Parathyroid adenoma (tissue), 2 donors: Measurements from ENCODE around the gene ADCY6.

ENCODE experiments used
- H2AFZ ChIP-seq: fragments of 300-600 bp; sonication (generic); one replicate; pipeline ENCODE4 v1.7.0; 2017; ENCODE audit warnings: antibody characterized with exemption, mild to moderate bottlenecking
- H3K27ac ChIP-seq: fragments of 300-600 bp; sonication (generic); one replicate; pipeline ENCODE4 v1.7.0; 2017
- H3K27me3 ChIP-seq: fragments of 300-600 bp; sonication (generic); one replicate; pipeline ENCODE4 v1.7.0; 2017; ENCODE audit warnings: low read length; ENCODE audit not compliant: control insufficient read depth, insufficient read depth
- H3K36me3 ChIP-seq: fragments of 300-600 bp; sonication (generic); one replicate; pipeline ENCODE4 v1.7.0; 2017; ENCODE audit warnings: low read length; ENCODE audit not compliant: control insufficient read depth, insufficient read depth
- H3K4me1 ChIP-seq: fragments of 300-600 bp; sonication (generic); one replicate; pipeline ENCODE4 v1.7.0; 2017; ENCODE audit warnings: control low read depth
- H3K4me2 ChIP-seq: fragments of 300-600 bp; sonication (generic); one replicate; pipeline ENCODE4 v1.7.0; 2017; ENCODE audit warnings: low read length
- H3K4me3 ChIP-seq: fragments of 300-600 bp; sonication (generic); one replicate; pipeline ENCODE4 v1.7.0; 2017; ENCODE audit warnings: low read depth, low read length
- H3K79me2 ChIP-seq: fragments of 300-600 bp; sonication (generic); one replicate; pipeline ENCODE4 v1.7.0; 2017; ENCODE audit warnings: control low read depth
- H3K9ac ChIP-seq: fragments of 300-600 bp; sonication (generic); one replicate; pipeline ENCODE4 v1.7.0; 2017; ENCODE audit warnings: mild to moderate bottlenecking
- H3K9me3 ChIP-seq: fragments of 300-600 bp; sonication (generic); one replicate; pipeline ENCODE4 v1.7.0; 2017; ENCODE audit warnings: low read length; ENCODE audit not compliant: control insufficient read depth
- TF ChIP-seq, protein P1 (sequence below): fragments of 300-600 bp; sonication (generic); IDR thresholded peaks from one replicate; pipeline ENCODE4 v1.7.0; 2017; ENCODE audit warnings: antibody characterized with exemption, mild to moderate bottlenecking
- donor health status: primary hyperparathyroidism.

ADCY6 gene

GRCh38 chr12:48767047-48767446 is 21.8 kb downstream of the ADCY6 start:
- Histone ChIP-seq H3K4me1 (no peaks in the 10 kb centered on the region), H3K9ac (no peak overlapping the region), H3K27me3 (no peaks in the 10 kb centered on the region), H3K36me3 (no peaks in the 10 kb centered on the region), H3K4me2 (no peak overlapping the region), H3K27ac (no peak overlapping the region), H2AFZ (no peak overlapping the region), H3K9me3 (no peaks in the 10 kb centered on the region), H3K4me3 (no peak overlapping the region), H3K79me2 (no peaks in the 10 kb centered on the region)
- TF ChIP-seq, protein P1, sequence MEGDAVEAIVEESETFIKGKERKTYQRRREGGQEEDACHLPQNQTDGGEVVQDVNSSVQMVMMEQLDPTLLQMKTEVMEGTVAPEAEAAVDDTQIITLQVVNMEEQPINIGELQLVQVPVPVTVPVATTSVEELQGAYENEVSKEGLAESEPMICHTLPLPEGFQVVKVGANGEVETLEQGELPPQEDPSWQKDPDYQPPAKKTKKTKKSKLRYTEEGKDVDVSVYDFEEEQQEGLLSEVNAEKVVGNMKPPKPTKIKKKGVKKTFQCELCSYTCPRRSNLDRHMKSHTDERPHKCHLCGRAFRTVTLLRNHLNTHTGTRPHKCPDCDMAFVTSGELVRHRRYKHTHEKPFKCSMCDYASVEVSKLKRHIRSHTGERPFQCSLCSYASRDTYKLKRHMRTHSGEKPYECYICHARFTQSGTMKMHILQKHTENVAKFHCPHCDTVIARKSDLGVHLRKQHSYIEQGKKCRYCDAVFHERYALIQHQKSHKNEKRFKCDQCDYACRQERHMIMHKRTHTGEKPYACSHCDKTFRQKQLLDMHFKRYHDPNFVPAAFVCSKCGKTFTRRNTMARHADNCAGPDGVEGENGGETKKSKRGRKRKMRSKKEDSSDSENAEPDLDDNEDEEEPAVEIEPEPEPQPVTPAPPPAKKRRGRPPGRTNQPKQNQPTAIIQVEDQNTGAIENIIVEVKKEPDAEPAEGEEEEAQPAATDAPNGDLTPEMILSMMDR = no peak

DNA sequence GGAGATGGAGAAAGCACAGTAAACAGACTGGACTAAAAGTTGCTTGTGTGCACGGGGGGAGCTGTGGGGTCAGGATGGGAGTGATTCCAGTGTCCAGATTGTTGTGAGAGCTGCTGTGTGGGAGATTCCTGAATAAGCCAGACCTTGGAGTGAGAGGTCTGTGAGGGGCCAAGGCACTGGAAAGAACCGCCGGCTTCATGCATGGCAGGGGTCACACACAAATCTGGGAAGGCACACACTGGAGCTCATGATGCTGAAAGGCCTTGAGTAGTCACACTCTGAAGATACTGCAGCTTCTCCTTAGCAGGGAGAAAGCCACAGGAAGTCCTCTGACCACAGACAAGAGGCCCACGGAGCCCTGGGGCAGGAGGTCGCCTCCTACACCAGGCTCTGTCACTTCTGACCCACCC is 23.1 kb downstream of the ADCY6 start:
- TF ChIP-seq, protein P1 = no peak
- H3K9ac ChIP-seq = no peak overlapping the region
- no peak overlapping the region for H3K27ac ChIP-seq
- no peak overlapping the region for H3K4me2 ChIP-seq
- H3K9me3 ChIP-seq = no peaks in the 10 kb centered on the region
- no peaks in the 10 kb centered on the region for H3K4me1 ChIP-seq
- no peaks in the 10 kb centered on the region for H3K27me3 ChIP-seq
- H2AFZ ChIP-seq = no peak overlapping the region
- no peaks in the 10 kb centered on the region for H3K79me2 ChIP-seq
- no peak overlapping the region for H3K4me3 ChIP-seq
- no peaks in the 10 kb centered on the region for H3K36me3 ChIP-seq

GRCh38 chr12:48764521-48764920 is 24.4 kb downstream of the ADCY6 start:
- Histone ChIP-seq H3K27me3 (no peaks in the 10 kb centered on the region), H3K36me3 (no peaks in the 10 kb centered on the region), H3K4me3 (no peak overlapping the region), H3K9me3 (no peaks in the 10 kb centered on the region), H3K27ac (no peak overlapping the region), H3K9ac (no peak overlapping the region), H2AFZ (no peak overlapping the region), H3K4me2 (no peak overlapping the region), H3K79me2 (no peaks in the 10 kb centered on the region), H3K4me1 (no peaks in the 10 kb centered on the region)
- TF ChIP-seq, protein P1 = no peak

- TF ChIP-seq, protein P1 = no peak
- Histone ChIP-seq H3K4me1 (no peaks in the 10 kb centered on the region), H3K27ac (no peak overlapping the region)
Observed at GRCh38 chr12:48758737-48759136, 30.2 kb downstream of the ADCY6 start.

DNA sequence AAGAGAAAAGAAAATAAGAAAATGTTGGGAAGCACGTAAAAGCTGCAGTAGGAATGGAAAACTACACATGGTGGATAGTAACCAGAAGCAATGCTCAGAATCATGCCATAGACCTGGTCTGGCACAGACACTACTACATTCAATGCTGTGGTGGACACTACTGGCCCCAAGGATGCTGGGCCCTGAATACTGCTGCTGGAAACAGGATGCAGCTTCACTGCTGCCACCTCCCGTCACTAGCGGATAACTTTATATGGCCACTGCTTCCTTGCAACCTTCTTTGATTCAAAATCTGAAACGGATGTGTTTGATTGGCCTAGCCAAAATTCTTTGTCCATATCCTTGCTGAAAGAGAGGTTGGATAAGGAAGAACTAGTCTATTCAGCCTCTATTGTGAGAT is 30.7 kb downstream of the ADCY6 start:
- TF ChIP-seq, protein P1 = no peak
- H3K36me3 ChIP-seq = no peaks in the 10 kb centered on the region
- no peaks in the 10 kb centered on the region for H3K4me1 ChIP-seq
- no peak overlapping the region for H3K27ac ChIP-seq
- no peak overlapping the region for H3K4me2 ChIP-seq
- no peak overlapping the region for H3K4me3 ChIP-seq
- no peak overlapping the region for H3K9ac ChIP-seq
- H3K9me3 ChIP-seq = no peaks in the 10 kb centered on the region
- no peaks in the 10 kb centered on the region for H3K27me3 ChIP-seq
- no peaks in the 10 kb centered on the region for H3K79me2 ChIP-seq
- no peak overlapping the region for H2AFZ ChIP-seq

More at GRCh38 chr12:48758737-48759136, 30.2 kb downstream of the ADCY6 start:
- Histone ChIP-seq H3K9ac (no peak overlapping the region), H3K4me3 (no peak overlapping the region), H2AFZ (no peak overlapping the region), H3K79me2 (no peaks in the 10 kb centered on the region), H3K9me3 (no peaks in the 10 kb centered on the region), H3K4me2 (no peak overlapping the region), H3K27me3 (no peaks in the 10 kb centered on the region), H3K36me3 (no peaks in the 10 kb centered on the region)
